HG03097 (cell line): ENCODE measurements around the gene PLXND1.
"Not testable (repeated sequence)": the region's sequence is repeated elsewhere in the genome, so short reads cannot be mapped to it uniquely, and the experiment has no call there.

Experiments
- ATAC-seq: cut with Tn5 transposase; IDR thresholded peaks from one replicate; pipeline ENCODE4 v1.9.1; 2021; ENCODE audit not compliant: unreplicated experiment, low FRiP score

The PLXND1 gene

DNA sequence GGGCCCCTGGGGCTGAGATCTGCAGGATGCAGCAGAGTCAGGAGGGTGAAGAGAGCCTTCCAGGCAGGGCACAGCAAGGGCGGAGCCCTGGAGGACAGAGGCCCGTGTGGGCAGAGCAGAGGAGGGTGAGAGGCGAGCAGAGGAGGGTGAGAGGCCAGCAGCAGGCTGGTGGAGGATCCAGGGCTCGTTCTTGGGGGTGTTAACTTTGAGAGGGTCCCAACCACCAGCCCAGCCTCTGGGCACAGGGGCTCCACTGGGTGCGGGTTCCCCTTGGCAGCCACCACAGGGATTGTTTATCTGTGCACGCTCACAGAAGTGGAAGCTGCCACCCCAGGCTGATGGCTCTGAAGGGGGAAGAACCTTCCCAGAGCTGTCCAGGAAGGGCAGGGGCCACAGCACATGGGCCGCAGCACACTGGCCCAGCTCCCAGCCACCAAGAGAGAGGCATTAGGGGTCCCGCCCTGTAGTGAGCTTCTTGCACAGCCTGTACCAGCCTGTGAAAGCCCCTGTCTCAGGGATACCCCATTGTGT is 9.3 kb upstream of the PLXND1 start:
- no peak for ATAC-seq

GRCh38 chr3:129614927-129615363 is 8.5 kb upstream of the PLXND1 start:
- no peak for ATAC-seq

GRCh38 chr3:129614435-129614834 is 8.0 kb upstream of the PLXND1 start:
- no peak for ATAC-seq

DNA sequence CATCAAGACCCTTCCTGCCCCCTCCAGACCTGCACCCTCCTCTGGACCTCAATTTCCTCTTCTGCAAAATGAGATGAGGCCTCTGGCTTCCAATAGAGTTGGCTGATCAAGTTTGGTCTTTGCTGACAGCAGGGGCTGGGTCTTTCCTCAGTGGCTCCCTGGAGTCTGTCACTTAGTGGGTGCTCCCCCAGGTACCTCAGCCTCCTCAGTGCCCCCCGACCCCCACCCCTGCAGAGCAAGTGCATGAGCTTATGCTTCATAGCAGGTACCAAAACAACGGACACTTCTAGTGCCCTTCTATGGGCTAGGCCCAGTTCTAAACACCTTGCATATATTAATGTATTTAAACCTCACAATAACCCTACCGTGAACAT is 6.9 kb upstream of the PLXND1 start:
- ATAC-seq = no peak

DNA sequence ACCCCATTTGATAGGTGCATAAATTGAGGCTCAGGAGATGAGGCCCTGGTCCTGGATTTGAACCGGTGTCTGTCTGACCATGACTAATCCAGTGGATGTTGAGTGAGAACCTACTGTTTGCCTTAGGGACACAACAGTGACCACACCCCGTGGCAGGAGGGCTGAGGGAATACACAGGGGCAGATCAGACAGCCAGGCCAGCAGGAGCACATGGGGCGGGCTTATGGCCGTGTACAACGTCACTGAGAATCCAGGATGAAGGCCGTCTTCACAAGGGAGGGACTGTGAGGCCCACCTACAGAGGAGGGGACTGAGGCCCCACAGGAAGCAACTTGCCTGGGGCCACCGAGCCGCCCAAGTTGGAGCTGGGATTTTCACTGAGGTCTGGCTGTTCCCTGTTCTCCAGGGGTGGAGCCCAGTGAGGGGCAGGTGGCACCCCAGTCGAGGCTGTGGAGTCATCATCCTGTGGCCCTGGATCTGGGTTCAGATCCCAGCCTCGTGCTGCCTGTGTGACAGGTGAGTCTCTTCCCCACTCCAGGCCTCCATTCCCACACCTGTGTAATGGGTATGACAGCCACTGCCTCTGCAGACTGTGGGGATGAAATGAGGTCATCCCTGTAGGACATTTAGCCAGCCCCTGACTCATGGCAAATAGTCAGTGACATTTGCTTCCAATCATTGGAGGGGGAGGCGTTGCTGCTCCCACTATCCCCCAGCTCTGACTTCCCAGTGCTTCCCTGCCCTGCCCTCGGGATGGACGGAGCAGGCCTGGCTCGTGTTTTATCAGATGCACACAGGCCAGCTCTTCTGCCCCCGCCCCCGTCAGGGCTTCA is 6.3 kb upstream of the PLXND1 start:
- no peak for ATAC-seq

- ATAC-seq = no peak
These were observed 5.5 kb upstream of the PLXND1 start for GRCh38 chr3:129611812-129612533.

GRCh38 chr3:129611446-129611800 is 4.9 kb upstream of the PLXND1 start:
- no peak for ATAC-seq

DNA sequence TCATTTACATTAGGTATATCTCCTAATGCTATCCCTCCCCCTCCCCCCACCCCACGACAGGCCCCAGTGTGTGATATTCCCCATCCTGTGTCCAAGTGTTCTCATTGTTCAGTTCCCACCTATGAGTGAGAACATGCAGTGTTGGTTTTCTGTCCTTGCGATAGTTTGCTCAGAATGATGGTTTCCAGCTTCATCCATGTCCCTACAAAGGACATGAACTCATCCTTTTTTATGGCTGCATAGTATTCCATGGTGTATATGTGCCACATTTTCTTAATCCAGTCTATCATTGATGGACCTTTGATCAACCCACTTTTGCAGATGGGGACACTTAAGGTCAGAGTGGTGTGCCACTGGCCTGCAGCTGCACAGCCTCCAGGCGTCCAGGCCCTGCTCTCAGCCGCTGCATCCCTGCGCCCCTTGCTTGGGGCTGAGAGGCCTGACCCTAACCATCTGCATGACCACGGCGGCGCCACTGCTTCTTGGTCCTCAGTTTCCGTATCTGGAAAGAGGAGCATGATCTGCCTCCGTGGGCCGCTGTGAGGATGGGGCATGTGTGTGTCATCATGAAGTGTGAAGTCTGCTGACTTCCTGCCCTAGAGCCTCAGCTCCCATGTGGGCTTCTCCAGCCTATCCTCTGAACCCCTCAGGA is 4.4 kb upstream of the PLXND1 start:
- not testable (repeated sequence) for ATAC-seq

DNA sequence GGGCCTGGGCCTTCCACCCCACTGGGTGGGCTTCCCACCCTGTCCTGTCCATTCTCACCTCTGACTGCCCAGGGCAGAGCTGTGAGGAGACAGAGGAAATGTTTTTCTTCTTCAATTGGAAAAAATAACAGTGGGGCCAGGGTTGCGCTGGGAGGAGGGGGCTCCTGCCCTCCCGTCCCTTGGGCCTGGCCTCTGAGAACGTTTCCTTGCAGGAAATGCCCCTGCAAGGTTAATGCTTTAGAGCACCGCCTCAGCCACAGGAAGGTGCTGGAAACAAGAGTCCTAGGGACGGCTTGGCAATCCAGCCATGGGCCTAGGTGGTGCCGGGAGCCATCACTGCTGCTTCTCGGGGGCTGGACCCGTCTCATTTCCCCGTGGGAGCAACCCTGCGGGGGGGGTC is 3.8 kb upstream of the PLXND1 start:
- ATAC-seq = no peak

- ATAC-seq = no peak
These were observed 3.2 kb upstream of the PLXND1 start for GRCh38 chr3:129609591-129610182.

- no peak for ATAC-seq
These were observed 2.6 kb upstream of the PLXND1 start for GRCh38 chr3:129608936-129609590.

DNA sequence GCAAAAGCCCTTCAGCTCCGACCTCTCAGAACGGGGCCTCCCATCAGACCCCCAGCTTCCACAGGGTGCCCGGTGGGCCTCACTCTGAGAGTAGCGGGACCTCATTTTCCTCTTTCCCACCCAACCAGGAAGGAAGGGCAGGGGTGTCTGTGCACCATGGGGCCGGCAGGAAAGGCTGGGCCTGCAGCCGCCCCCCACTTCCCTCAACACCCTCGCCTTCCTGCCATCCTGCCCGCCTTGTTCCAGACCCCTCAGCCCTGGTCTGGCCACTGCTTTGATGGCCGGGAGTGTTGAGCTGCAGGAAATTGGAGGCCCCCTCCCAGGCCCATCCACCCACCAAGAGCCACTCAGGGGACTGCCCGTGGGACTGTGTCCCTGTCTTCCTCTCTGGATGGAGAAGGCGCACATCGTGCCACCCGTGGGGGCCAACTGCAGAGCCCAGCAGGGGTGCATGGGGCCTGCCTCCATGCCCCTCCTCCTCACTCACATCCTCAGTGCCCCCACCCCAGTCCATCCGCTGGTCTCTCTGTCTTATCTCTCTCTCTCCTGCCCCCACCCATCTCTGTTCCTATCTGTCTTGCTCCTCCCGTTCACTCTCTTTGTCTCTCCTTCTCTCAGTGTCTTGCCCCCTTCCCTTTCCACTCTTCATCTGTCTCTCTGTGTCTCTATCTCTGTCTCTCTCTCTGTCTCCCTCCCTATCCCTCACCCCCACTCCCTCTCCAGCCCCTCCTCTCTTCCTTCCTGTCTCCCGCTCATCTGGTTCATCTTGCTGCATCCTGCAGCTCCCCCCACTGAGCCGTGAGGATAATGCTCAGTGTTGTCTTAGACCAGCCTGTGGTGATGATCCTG is 1.8 kb upstream of the PLXND1 start:
- ATAC-seq = no peak

- ATAC-seq = no peak
These were observed 1.1 kb upstream of the PLXND1 start for GRCh38 chr3:129607391-129608068.

GRCh38 chr3:129605922-129606635 is 397 bp downstream of the PLXND1 start:
- ATAC-seq = no peak

DNA sequence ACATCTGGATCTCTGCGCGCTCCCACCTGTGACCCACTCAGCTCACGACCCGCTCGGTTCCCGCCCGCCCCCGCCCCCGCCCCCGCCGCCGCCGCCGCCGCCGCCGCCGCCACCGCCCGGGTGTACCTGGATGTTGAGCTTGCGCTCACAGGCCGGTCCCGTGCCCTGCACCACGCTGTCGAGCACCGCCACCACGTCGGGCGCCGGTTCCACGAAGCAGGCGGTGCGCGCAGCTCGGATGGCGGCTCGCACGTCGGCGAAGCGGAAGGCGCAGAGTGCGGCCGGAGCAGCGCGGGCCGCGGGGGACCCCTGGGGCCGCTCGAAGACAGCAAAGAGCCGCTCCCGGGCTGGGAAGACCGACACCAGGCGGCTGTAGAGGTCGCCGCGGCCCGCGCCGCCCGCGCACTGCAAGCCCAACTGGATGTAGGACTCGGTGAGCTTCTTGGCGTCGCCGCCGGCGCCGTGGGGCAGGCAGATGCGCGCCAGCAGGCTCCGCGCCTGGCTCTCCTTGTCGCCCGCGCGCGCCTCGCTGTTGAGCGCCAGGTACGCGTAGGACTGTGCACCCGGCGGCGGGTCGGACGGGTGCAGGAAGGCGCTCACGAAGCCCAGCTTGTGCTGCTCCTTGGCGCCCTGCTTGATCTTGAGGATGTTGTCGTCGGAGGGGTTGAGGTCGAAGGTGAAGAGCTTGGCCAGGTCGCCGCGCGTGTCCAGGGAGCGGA is 1.1 kb downstream of the PLXND1 start:
- ATAC-seq = no peak

DNA sequence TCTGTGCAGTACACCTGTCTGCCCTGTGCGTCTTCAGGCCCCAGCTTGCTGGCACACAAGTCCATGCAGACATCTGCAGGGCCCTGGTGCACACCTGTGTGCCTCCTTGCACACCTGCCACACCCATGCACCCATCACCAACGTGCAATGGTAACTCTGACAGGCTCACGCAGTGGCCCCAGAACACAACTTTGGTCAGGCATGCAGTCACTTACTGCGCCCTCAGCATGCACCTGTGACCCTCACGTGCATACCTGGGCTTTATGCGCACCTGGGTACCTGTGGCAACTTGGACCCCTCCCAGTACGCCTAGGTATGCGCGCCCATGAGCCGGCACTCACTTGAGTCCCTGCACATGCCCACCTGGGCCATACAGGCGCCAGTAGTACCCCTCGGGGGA is 1.7 kb downstream of the PLXND1 start:
- no peak for ATAC-seq

- no peak for ATAC-seq
These were observed 2.3 kb downstream of the PLXND1 start for GRCh38 chr3:129603991-129604749.
